Stimulated activated CD4-positive, alpha-beta T cell treated with anti-CD3 and anti-CD28 coated beads, Interleukin-1b, Interleukin-23, amount 100 ng/mL, for 1 hour (primary cell): ENCODE results near the gene RABIF.

Experiments used
- DNase-seq, 2 donors: peaks; one replicate each; pipeline ENCODE4 v3.0.0-alpha.2; 2020; ENCODE audit warnings: low read depth in 2 of 2

RABIF gene

DNA sequence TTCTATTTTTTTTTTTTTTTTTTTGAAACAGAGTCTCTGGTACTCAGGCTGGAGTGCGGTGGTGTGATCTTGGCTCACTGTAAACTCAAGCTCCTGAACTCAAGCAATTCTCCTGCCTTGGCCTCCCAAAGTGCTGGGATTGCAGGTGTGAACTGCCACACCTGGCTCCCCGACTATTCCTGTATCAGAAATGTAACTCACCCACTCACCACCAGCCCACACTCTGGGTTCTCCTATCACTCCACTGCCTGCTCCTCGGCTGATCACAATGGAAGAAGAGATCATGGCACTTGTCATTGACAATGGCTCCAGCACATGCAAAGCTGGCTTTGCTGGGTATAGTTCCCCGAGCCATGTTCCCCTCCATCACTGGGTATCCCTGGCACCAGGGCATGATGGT lies 15.9 kb downstream of the RABIF start:
- DNase-seq: no peak

DNA sequence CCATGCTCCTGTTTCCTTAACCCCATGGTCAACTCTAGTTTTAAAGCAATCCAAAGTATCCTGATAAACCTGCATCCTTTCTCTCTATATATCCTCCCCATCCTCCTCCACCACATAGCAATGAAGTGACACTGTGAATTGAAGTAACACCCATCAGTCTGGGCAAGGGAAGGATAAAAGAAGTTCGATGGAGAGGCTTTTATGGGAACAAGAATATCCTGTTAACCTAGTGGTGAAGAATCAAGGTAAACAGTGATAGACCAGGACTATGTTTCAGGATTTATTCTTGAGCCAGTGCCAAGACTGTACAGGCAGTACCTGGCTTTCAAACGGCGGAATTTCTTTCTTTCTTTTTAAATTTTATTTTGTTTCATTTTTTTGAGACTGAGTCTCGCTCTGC lies 17.6 kb downstream of the RABIF start:
- no peak for DNase-seq

DNA sequence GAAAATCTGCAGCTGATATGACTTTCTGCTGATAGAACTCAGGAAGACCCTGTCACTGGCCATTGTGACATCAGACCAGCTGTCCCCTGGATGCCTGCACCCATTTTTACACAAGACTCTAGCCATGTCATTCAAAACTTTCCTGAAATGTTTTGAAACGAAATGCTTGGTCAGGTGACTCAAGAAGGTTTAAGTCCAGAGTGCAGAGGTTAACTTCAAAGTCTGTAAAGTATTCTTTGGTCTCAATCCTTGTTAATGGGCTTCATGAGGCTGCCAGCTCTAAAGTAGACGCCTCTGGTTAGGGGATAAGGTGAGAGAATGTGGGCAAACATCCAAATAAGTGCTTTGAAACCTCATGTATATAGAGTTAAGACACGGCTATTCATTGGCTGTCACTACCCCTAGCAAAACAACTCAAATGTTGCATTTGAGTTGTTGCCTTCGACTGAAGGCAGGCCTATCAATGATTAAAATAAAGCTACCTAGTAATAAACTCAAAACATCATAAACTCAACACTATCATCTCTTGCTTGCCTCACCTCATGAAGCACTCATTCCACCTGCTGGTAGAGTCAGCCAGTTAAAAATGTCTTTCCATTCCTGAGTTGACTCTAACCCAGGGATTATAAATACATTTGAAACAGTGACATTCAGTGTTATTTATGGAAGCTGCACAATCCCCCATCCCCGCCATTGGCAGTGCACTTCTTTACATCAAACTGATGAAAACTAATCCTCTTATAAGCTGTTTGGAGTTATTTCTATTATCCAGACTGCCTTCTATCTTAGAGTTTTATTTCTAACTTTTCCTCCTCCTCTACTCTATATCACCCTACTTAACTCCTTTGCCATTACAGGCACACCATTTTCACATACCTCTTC lies 26.0 kb downstream of the RABIF start:
- no peak for DNase-seq

DNA sequence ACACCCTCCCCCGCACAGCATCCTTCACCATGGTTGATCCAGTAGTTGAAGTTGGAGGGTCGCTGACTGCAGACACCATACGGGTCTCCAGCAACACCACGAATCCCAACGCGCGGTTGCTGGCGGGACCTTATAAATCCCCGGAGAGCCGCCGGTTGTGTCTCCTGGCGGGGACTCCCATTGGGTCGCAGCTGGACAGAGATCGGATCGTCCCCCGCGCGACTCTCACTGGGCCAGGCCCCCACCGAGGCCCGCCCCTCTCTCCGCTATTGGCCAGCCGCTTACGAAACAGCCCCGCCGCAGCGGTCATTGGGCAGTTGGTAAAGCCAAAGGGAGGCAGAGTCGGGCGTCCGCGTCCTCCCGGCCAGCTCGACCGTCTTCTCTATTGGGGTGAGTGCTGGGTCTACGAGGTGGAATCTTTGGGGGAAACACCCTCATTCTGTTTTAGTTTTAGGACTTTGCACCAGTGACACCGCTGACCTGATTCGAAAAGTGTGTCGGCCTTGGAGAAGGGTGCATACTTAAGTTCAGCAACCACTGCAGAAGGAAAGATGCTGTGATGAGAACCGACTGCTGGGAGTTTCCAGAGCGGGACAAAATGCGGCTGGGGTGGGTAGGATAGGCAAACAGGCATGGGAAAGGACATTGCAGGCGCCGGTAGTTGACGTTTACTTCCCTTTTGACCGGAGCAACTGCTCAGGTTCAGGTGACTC lies 27.4 kb downstream of the RABIF start:
- no peak for DNase-seq

DNA sequence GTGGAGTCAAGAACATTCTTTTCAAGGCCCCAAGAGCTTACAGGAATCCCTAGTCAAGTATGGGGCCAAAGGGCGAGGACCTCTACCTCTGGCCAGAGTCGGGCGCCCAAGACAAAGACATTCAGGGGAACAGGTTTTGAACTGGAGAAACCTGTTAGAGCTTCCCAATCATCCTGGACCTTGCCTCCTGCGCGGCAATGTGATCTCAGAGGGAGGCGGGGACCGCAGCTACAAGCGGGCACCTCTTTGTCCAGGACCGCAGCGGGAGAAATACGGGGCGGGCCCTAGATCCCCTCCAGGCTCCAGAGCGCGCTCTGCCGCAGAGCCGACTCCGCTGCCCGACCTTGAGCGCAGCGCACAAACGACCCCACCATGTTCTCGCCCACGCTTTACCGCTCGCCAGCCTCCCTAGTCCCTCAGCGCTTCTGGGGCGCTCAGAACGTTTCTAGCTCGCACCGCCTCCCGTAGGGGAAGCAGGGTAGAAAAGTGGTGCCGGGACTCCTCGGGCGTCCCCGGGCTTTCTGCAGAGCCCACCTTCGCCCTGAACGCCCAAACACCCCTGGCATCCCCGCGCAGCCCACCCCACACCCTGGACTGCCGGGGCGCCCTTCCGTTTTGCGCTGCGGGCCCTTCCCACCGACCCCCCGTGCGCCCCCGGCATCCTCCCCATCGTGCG lies 28.1 kb downstream of the RABIF start:
- DNase-seq: no peak

DNA sequence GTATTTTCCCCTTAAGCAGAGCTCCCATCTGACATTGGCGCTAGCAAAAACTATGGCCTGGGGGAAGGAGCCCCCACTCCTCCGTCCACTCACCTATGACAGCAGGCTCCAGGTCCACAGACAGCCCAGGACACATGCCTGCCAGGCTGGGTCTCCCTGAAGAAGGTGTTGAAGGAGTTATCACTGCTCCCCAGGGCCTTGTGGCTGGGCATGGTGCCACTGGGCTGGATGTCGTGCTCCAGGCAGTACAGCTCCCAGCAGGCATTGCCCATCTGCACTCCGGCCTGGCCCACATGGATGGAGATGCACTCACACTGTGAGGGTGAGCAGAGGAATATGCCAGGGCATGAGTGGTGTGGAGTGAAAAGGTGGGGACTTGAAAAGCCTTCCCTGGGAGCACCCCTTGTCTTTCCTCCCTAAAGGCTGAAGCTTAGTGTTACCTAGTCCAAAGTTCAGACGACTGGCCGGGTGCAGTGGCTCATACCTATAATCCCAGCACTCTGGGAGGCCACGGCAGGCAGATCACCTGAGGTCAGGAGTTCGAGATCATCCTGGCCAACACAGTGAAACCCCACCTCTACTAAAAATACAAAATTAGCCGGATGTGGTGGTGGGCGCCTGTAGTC lies 30.0 kb downstream of the RABIF start:
- DNase-seq: no peak

DNA sequence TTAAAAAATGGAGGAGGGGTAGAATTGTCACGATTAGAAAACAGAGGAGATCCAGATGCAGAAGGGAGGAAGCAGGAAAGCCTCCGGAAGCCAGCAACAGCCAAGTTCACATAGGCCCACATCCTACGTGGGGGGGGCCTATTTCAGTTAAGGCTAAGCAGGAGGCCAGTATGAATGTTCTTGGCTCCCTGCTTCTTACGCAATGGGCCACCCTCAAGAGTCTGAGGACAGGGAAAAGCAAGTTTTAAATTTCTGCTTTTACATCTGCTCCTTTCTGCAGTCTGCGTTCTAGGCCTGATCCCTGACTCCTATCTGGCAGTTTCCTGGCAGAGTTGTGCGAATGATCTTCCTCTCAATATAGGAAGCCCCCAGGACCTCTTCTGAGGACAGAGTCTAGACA lies 30.6 kb downstream of the RABIF start:
- DNase-seq: no peak

DNA sequence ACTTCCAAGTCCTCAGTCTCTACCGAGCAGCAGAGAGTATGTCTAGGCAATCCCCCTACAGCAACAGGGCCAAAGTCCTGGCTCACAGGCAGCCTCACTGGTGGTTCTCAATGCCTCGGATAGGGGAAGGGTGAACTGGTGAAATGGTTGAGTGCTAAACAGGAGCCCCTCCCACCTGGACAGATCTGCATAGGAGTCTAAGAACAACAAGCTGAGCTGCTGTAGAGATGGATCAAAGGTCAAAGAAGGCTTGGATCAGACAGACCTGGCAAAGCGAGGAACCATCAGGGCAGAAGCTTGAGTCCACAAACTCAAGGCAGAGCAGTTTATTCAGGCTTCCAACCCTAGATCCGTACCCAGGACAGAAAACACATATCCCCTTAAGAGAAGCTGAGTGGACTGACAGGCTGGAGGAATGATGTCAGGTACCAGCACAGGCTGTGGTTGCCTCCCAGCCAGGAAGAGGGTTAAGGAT lies 31.8 kb downstream of the RABIF start:
- no peak for DNase-seq

DNA sequence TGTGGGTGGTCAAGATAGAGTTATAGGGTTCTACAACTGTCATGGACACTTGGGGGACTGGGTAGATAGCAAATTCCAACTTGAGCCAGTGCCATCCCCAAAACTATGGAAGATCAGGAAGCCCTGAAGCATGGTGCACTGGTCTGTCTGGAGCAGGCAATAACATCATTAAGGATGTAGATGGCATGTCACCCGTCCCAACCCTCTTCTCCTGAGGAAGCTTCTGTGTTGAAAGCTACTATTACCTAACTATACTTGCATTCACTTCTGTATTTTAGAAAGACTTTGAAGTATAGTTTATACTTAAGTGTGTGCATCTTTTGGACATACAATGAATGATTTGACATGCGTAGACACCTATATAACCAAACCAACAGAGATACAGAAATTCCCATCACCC lies 32.9 kb downstream of the RABIF start:
- no peak for DNase-seq

DNA sequence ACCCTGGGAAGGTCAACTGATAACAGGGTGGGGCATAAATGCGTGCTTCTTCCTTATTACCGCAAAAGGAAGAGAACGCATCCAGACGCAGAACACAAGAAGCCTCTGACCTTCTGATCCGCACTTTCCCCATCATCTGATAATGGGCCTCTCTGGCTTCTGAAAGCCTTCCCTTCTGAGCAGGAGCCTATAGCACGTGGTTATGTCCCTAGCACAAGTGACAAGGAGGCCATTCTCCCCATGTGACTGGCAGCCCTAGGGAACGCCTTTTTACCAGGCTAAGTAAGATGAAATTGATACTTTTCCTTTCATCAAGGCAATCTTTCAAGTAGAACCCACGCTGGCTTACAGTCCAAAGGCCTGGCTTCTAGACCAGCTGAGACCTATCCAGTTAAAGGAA lies 34.2 kb downstream of the RABIF start:
- DNase-seq: no peak

DNA sequence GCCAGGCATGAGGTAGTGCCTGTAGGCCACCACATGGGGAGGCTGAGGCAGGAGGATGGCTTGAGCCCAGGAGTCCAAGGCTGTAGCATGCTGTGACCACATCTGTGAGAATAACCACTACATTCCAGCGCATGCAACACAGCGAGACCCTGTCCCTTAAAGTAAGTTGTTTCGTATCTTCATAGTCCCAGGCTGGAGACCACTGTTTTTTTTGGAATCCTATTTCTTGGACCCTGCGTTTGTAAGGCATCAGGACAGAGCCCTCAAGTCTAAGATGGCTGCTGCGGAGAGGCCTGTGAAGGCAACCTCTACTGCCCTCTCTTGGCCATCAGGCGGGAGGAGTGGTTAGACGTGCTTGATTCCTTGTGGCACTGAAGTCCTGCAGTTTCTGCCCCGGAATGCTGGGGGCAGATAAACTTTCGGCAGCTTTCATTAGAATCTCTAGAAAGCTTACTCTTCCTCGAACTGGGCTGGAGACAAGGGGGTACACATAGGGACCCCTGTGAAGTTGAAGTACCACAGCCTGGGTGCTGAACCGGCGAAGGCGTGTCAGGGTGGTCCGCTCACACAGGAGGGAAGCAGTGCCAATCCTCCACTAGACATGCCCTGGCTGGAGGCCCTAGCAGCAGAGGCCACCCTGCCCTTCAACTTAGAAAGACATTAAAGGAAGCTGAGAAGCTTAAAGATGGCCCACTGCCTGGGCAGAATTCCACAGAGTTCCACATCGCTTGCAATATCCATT lies 36.6 kb downstream of the RABIF start:
- no peak for DNase-seq

DNA sequence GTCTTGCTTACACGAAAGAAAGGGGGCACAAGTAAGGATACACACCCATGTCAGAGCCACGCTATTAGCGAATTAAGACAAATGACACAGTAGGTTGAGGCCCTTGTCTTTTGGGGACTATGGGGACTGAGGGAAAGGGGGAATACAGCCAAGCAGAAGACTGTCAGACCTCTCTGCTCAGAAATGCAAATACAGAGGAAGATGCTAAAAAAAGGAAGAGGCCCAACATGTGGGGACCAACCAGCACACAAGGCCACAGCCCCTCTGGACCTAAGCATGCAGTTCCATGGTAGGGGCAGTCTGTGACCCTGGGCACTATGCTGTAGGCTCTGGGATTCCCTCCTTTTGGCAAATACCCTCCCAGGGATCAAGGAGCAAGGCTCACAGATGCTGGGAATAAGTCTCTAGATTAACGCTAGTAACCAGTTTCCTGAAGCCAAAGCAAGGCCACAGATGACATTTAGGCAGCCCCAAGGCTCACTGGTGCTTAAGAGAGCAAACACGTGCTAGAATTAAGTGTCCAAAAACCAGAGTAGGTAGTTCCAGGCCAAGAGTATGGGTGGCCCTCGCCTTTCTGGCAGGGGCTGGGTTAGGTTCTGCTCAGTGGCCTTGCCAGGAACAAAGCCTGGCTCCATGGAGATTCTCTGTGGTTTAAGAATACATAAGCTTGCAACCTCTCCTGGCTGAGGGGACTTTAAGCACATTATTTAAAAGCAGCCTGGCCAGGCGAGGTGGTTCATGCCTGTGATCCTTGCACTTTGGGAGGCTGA lies 38.2 kb downstream of the RABIF start:
- DNase-seq: no peak

DNA sequence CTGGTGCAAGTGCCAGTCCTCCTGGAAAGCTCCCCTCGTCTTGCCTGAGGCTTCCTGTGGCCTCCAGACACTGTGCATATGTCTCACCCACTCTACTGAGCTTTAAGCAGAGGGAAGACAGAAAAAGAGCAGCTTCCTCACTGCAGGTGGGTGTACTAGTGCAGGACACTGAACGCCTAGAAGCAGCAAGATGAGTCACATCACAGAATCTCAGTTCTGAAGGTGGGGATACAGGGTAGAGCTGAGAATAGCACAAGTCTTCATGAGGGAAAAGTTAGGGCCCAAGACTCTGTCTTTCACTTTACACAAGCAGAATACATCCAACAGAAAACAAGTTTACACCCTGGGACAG lies 40.8 kb downstream of the RABIF start:
- no peak for DNase-seq

DNA sequence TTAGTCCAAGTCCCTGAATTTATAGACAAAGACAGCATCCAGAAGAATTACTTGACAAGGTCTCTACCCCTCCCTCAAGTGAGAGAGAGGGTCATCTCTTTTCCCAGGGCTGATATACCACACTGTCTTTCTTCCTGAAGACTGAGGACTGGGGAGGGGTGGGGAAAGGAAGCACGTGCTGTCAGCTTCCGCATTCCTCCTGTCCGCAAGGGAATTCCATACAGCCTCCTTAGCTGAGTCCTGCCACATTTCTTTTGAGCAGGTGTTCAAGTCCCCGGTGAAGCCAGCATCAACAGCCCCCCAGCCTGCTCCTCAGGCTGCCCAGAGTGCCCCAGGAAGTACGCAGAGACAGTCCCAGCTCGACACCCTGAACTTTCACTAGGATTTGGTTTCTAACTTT lies 44.0 kb downstream of the RABIF start:
- no peak for DNase-seq

DNA sequence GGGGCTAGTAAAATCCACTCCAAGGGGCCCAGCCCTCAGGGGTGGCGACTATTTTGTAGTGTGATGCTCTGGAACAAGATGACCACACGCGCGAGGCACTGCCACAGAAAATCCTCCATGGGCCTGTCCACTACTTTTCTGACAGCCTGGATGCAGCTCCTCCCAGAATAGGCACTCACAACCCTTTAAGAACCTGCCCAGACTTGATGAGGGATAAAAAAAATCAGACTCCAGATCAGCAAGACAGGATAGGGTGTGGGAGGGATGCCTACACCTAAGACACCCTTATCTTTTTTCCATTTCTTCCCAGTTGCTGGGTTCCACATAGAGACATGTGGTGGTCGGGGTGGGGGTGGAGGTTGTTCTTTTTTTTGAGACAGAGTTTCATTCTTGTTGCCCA lies 44.7 kb downstream of the RABIF start:
- no peak for DNase-seq

DNA sequence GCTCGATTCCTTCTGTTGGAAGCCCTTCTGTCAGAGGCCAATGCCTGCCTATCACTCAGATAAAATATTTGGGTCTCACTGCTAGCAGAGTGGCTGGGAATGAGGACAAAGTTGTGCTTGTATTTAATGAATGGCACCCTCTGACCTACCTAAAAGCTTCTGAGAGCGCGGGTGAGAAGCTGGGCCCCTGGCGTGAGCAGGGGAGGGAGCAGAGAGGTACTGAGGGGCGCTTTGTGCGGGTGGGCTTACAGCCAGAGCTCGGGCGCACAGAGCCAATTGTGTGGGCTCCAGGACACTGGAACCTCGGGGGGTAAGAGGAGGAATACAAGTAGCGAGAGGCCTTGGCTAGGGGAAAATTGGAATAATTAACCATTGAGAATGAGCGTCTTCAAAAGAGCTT lies 45.9 kb downstream of the RABIF start:
- no peak for DNase-seq

DNA sequence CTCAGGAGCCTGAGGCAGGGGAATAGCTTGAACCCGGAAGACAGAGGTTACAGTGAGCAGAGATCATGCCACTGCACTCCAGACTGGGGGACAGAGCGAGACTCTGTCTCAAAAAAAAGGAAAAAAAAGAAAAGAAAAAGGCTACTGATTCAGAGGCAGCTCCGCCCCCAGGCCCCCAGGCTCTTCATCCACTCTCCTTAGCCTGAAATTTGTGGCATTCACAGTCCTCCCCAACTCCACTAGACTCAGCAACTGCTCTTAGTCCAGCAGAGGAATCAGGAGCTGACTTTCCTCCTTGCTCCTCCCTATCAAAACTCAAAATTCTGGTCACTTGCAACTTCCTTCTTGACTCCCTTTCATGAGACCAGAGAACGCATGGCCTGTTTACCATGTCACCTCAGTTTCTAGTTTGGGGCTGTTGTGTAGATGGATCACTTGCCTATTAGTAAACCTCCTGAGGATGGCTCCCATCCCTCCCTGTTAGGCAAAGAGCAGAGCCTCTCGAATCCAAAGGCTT lies 51.1 kb downstream of the RABIF start:
- no peak for DNase-seq

DNA sequence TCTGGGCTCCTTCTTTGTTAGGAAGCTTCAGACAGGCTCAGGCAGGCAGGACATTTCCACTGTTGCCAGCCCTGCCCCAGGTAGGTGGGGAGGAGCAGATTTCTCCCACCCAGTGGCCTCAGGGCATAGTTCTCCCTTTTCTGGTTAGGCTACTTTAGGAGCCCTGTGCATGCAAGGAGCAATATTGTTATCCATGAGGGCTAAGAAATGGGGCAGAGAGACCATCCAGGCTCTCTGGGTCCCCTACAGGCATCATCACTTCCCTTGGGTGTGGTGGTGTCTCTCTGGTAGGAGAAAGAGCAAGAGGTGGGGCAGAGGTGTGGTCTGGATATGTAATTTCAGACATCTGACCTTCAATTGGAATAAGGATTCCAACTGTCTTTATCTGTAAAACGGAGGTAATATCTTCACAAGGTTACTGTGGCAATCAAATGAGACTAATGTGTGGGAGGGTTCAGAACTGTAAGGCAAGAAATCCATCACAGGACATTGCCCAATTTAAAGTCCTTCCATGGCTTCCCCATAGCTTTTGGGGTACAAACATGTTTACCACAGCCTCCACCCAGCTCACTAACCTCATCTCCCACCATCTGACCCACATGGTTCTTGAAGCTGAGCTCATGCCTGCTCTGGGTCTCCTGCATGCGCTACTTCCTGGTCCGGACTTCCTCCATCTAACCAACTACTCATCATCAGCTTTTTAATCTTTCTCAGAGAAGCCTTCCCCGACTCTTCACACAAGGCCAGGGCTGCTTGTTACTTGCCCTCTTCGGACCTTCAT lies 52.1 kb downstream of the RABIF start:
- DNase-seq: no peak

DNA sequence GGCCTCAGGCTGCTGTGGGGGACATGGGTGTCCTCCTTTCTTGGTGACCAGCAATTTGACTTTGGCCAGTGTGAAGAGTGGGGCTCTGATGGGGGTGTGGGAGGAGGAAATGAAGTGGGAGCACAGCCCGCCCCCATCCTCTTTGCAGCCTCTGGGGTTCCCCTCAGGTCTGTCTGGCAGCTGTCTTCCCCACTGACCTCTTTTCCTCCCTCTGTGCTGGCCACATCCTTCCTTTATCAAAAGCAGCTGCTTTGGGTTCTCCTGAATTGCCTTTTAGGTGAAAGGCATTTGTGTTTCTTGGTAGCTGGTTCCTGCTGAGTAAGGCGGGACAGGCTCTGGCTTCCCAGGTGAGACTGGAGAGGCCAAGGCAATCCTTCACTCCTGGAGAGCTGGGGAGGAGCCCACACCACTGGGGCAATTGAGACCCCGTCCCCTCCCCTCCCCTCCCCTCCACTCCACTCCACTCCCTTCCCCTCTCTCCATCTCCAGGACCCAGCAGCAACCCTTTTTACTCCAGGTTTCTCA lies 53.3 kb downstream of the RABIF start:
- DNase-seq: no peak
